Uterus (tissue), 2 donors: ENCODE measurements around the gene GSTM3.

Experiments used
- CTCF ChIP-seq, 4 experiments: fragments of 200-600 bp in 2 of 4; fragments of 450-650 bp in 2 of 4; sonication (generic) in 2 of 4; IDR thresholded peaks; one replicate each; pipeline ENCODE4 v1.5.1; 2016 to 2019; ENCODE audit warnings: antibody characterized with exemption in 4 of 4, mild to moderate bottlenecking in 2 of 4, moderate library complexity in 1 of 4
- POLR2A ChIP-seq, 2 donors: fragments of 450-650 bp; IDR thresholded peaks; one replicate each; pipeline ENCODE4 v1.6.1; 2016; ENCODE audit warnings: antibody characterized with exemption in 2 of 2, mild to moderate bottlenecking in 1 of 2, moderate library complexity in 1 of 2

DNA sequence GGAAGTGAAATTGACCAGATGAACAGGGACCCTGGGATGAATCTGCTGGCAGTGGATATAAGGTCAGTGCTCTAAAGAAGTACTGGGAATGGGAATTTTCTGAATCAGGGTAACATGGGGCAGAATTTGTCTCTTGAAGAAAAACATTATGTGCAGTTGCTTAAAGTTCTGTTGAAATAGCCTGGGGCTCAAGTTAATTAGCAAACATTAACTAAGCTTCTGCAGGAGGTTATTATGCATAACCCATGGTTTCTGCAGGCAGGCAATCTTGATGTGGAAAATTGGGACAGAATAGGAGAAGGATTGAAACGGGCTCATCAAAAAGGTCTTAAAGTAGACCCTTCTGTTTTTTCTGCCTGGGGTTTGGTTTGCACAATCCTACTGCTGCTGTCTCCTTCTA is 14.8 kb downstream of the GSTM3 start:
- TF ChIP-seq CTCF (IDR thresholded peaks at IDR 0.05) (no peak), POLR2A (IDR thresholded peaks at IDR 0.05) (no peak)
